ENCODE results near the gene EPS8. TPM values are rescaled to one million over a fixed set of nuclear protein-coding genes. Genes with fewer than 3 reads are reported as not detected.
A peak's percentile ranks its signal among the peaks of the same experiment; 100 is the strongest.

Gene EPS8
- total RNA-seq, 1 experiment from 2014 or later, result 52.7 TPM

- Histone ChIP-seq H3K27me3 (replicated peaks) (no peaks in the 10 kb centered on the region), H3K4me3 (no peak overlapping the region), H3K27ac (peak overlapping the region; percentile 41), H3K4me1 (replicated peaks) (peaks cover 28% of the 10 kb centered on the region), H3K36me3 (no peaks in the 10 kb centered on the region), H3K9me3 (replicated peaks) (no peaks in the 10 kb centered on the region)
- peak in 1 of 2 experiments; percentile 39 for DNase-seq (ENCODE audit: low read depth in 1 of 2, low spot score in 2 of 2)
These were observed 56.7 kb downstream of the EPS8 start for GRCh38 chr12:15732341-15733061.

- no peaks in the 10 kb centered on the region for H3K9me3 ChIP-seq (replicated peaks)
- peaks cover 34% of the 10 kb centered on the region for H3K4me1 ChIP-seq (replicated peaks)
- H3K27ac ChIP-seq, result peak overlapping the region; percentile 41; the same call in 1 of the 2 replicates
- no peak for DNase-seq (ENCODE audit: low read depth in 1 of 2, low spot score in 2 of 2)
- no peak overlapping the region for H3K4me3 ChIP-seq
- H3K36me3 ChIP-seq, result no peaks in the 10 kb centered on the region
- H3K27me3 ChIP-seq (replicated peaks), result no peaks in the 10 kb centered on the region
These were observed 57.2 kb downstream of the EPS8 start for GRCh38 chr12:15731940-15732339.

GRCh38 chr12:15729097-15729496, 60.1 kb downstream of the EPS8 start:
- peak overlapping the region; percentile 72; the same call in 1 of the 2 replicates for H3K27ac ChIP-seq

GRCh38 chr12:15728118-15728598, 61.0 kb downstream of the EPS8 start:
- Histone ChIP-seq H3K36me3 (no peaks in the 10 kb centered on the region), H3K4me3 (no peak overlapping the region), H3K27me3 (replicated peaks) (no peaks in the 10 kb centered on the region), H3K4me1 (replicated peaks) (peaks cover 38% of the 10 kb centered on the region), H3K27ac (peak overlapping the region; percentile 72), H3K9me3 (replicated peaks) (no peaks in the 10 kb centered on the region)
- DNase-seq (ENCODE audit: low read depth in 1 of 2, low spot score in 2 of 2), result peak; percentile 46 to 73

More at GRCh38 chr12:15729097-15729496, 60.1 kb downstream of the EPS8 start:
- Histone ChIP-seq H3K4me1 (replicated peaks) (peaks cover 41% of the 10 kb centered on the region), H3K9me3 (replicated peaks) (no peaks in the 10 kb centered on the region), H3K4me3 (no peak overlapping the region), H3K36me3 (no peaks in the 10 kb centered on the region), H3K27me3 (replicated peaks) (no peaks in the 10 kb centered on the region)
- DNase-seq (ENCODE audit: low read depth in 1 of 2, low spot score in 2 of 2), result no peak

GRCh38 chr12:15726878-15727150, 62.4 kb downstream of the EPS8 start:
- no peak for DNase-seq (ENCODE audit: low read depth in 1 of 2, low spot score in 2 of 2)
- no peaks in the 10 kb centered on the region for H3K9me3 ChIP-seq (replicated peaks)
- no peaks in the 10 kb centered on the region for H3K27me3 ChIP-seq (replicated peaks)
- no peak overlapping the region; the same call in 1 of the 2 replicates for H3K27ac ChIP-seq
- peaks cover 31% of the 10 kb centered on the region for H3K4me1 ChIP-seq (replicated peaks)
- no peaks in the 10 kb centered on the region for H3K36me3 ChIP-seq
- no peak overlapping the region for H3K4me3 ChIP-seq

- Histone ChIP-seq H3K36me3 (no peaks in the 10 kb centered on the region), H3K4me1 (replicated peaks) (peaks cover 33% of the 10 kb centered on the region), H3K4me3 (no peak overlapping the region), H3K27ac (no peak overlapping the region; the same call in 1 of the 2 replicates), H3K27me3 (replicated peaks) (no peaks in the 10 kb centered on the region), H3K9me3 (replicated peaks) (no peaks in the 10 kb centered on the region)
- DNase-seq (ENCODE audit: low read depth in 1 of 2, low spot score in 2 of 2), result no peak
These were observed 62.9 kb downstream of the EPS8 start for GRCh38 chr12:15726027-15726877.

GRCh38 chr12:15722951-15723350, 66.2 kb downstream of the EPS8 start:
- Histone ChIP-seq H3K27ac (no peak overlapping the region), H3K4me1 (replicated peaks) (peaks cover 30% of the 10 kb centered on the region), H3K36me3 (no peaks in the 10 kb centered on the region), H3K27me3 (replicated peaks) (no peaks in the 10 kb centered on the region), H3K9me3 (replicated peaks) (no peaks in the 10 kb centered on the region), H3K4me3 (no peak overlapping the region)
- DNase-seq (ENCODE audit: low read depth in 1 of 2, low spot score in 2 of 2), result no peak

- no peaks in the 10 kb centered on the region for H3K36me3 ChIP-seq
- DNase-seq (ENCODE audit: low read depth in 1 of 2, low spot score in 2 of 2), result no peak
- peak overlapping the region; percentile 13; the same call in 1 of the 2 replicates for H3K27ac ChIP-seq
- no peaks in the 10 kb centered on the region for H3K27me3 ChIP-seq (replicated peaks)
- H3K4me3 ChIP-seq, result no peak overlapping the region
- H3K9me3 ChIP-seq (replicated peaks), result no peaks in the 10 kb centered on the region
- peaks cover 18% of the 10 kb centered on the region for H3K4me1 ChIP-seq (replicated peaks)
These were observed 67.7 kb downstream of the EPS8 start for GRCh38 chr12:15721316-15722115.

- H3K36me3 ChIP-seq, result no peaks in the 10 kb centered on the region
- H3K27me3 ChIP-seq (replicated peaks), result no peaks in the 10 kb centered on the region
- H3K9me3 ChIP-seq (replicated peaks), result no peaks in the 10 kb centered on the region
- H3K27ac ChIP-seq, result no peak overlapping the region
- no peak for DNase-seq (ENCODE audit: low read depth in 1 of 2, low spot score in 2 of 2)
- no peak overlapping the region for H3K4me3 ChIP-seq
- H3K4me1 ChIP-seq (replicated peaks), result peaks cover 13% of the 10 kb centered on the region
These were observed 68.9 kb downstream of the EPS8 start for GRCh38 chr12:15720295-15720694.

- no peak for DNase-seq (ENCODE audit: low read depth in 1 of 2, low spot score in 2 of 2)
- Histone ChIP-seq H3K36me3 (no peaks in the 10 kb centered on the region), H3K9me3 (replicated peaks) (no peaks in the 10 kb centered on the region), H3K4me3 (no peak overlapping the region), H3K27me3 (replicated peaks) (no peaks in the 10 kb centered on the region), H3K27ac (no peak overlapping the region), H3K4me1 (replicated peaks) (peaks cover 13% of the 10 kb centered on the region)
These were observed 70.0 kb downstream of the EPS8 start for GRCh38 chr12:15719230-15719629.

- Histone ChIP-seq H3K4me3 (no peak overlapping the region), H3K27me3 (replicated peaks) (no peaks in the 10 kb centered on the region), H3K4me1 (replicated peaks) (peaks cover 13% of the 10 kb centered on the region), H3K27ac (no peak overlapping the region), H3K36me3 (0 out of 2 replicates have a peak, but pooled peaks cover 3% of the 10 kb centered on the region), H3K9me3 (replicated peaks) (no peaks in the 10 kb centered on the region)
- DNase-seq (ENCODE audit: low read depth in 1 of 2, low spot score in 2 of 2), result no peak
These were observed 71.1 kb downstream of the EPS8 start for GRCh38 chr12:15717940-15718567.

- H3K27me3 ChIP-seq (replicated peaks), result no peaks in the 10 kb centered on the region
- peaks cover 7% of the 10 kb centered on the region for H3K4me1 ChIP-seq (replicated peaks)
- DNase-seq (ENCODE audit: low read depth in 1 of 2, low spot score in 2 of 2), result no peak
These were observed 72.6 kb downstream of the EPS8 start for GRCh38 chr12:15716581-15716980.

GRCh38 chr12:15714256-15714655, 74.9 kb downstream of the EPS8 start:
- Histone ChIP-seq H3K4me1 (replicated peaks) (no peaks in the 10 kb centered on the region; the same call in none of the 2 replicates), H3K4me3 (no peak overlapping the region), H3K27ac (no peak overlapping the region), H3K9me3 (replicated peaks) (no peaks in the 10 kb centered on the region), H3K36me3 (0 out of 2 replicates have a peak, but pooled peaks cover 3% of the 10 kb centered on the region), H3K27me3 (replicated peaks) (no peaks in the 10 kb centered on the region)
- no peak for DNase-seq (ENCODE audit: low read depth in 1 of 2, low spot score in 2 of 2)

More at GRCh38 chr12:15716581-15716980, 72.6 kb downstream of the EPS8 start:
- Histone ChIP-seq H3K4me3 (no peak overlapping the region), H3K9me3 (replicated peaks) (no peaks in the 10 kb centered on the region), H3K36me3 (0 out of 2 replicates have a peak, but pooled peaks cover 3% of the 10 kb centered on the region), H3K27ac (no peak overlapping the region)
